ENCODE results near the gene SLC27A6.

GRCh38 chr5:129042306-129042705, 77.0 kb downstream of the SLC27A6 start:
- TF ChIP-seq CTCF (IDR thresholded peaks at IDR 0.05), result no peak
- TF ChIP-seq POLR2A (IDR thresholded peaks at IDR 0.05), result no peak
- no peak for TF ChIP-seq POLR2AphosphoS5 (IDR thresholded peaks at IDR 0.05)

Data from breast epithelium (tissue), 3 donors.